ENCODE measurements around the gene FLRT1.

GRCh38 chr11:64003807-64004589 is 31.7 kb upstream of the FLRT1 start:
- TF ChIP-seq CTCF (IDR thresholded peaks at IDR 0.05) = no peak
- TF ChIP-seq EZH2 (IDR thresholded peaks at IDR 0.05) = no peak

Data from neural progenitor cell (in vitro differentiated cells).